ENCODE results near the gene MGST3.

- TF ChIP-seq REST (IDR thresholded peaks at IDR 0.05; ENCODE audit: unreplicated experiment): no peak
- TF ChIP-seq EZH2phosphoT487 (IDR thresholded peaks at IDR 0.05; ENCODE audit: unreplicated experiment): no peak
- no peak for TF ChIP-seq CTCF (conservative IDR thresholded peaks at IDR 0.05; ENCODE audit: low read depth in 2 of 2)
- TF ChIP-seq JUNB (IDR thresholded peaks at IDR 0.05; ENCODE audit: unreplicated experiment): no peak
These were observed 49.3 kb downstream of the MGST3 start for GRCh38 chr1:165680303-165680702.
